Immature natural killer cell (primary cell): Measurements from ENCODE around the gene PKIB. TPM values are rescaled to one million over a fixed set of nuclear protein-coding genes. Genes with fewer than 3 reads are reported as not detected.

Source experiments
- DNase-seq, 3 donors: peaks; one replicate each; pipeline ENCODE4 v3.0.0; 2022; ENCODE audit warnings: mixed read lengths in 1 of 3
- H3K27ac Mint-ChIP-seq, 6 donors: one replicate each; pipeline ENCODE4 v1.8.0; 2020; ENCODE audit warnings: mixed read lengths in 6 of 6, mild to moderate bottlenecking in 5 of 6, inconsistent platforms in 4 of 6, moderate library complexity in 3 of 6
- H3K27me3 Mint-ChIP-seq, 3 donors: one replicate each; pipeline ENCODE4 v1.8.0; 2020 to 2021; ENCODE audit warnings: low read depth in 3 of 3, mild to moderate bottlenecking in 3 of 3, mixed read lengths in 3 of 3, moderate library complexity in 3 of 3, inconsistent platforms in 1 of 3
- H3K36me3 Mint-ChIP-seq, 3 donors: one replicate each; pipeline ENCODE4 v1.8.0; 2020; ENCODE audit warnings: mixed read lengths in 3 of 3, inconsistent platforms in 2 of 3, mild to moderate bottlenecking in 2 of 3
- H3K4me1 Mint-ChIP-seq, 2 donors: one replicate each; pipeline ENCODE4 v1.8.0; 2020; ENCODE audit warnings: inconsistent platforms in 2 of 2, mild to moderate bottlenecking in 2 of 2, mixed read lengths in 2 of 2, moderate library complexity in 1 of 2
- H3K4me3 Mint-ChIP-seq, 5 donors: one replicate each; pipeline ENCODE4 v1.8.0; 2020; ENCODE audit warnings: mild to moderate bottlenecking in 5 of 5, mixed read lengths in 5 of 5, inconsistent platforms in 3 of 5, moderate library complexity in 3 of 5
- H3K9me3 Mint-ChIP-seq, 6 donors: one replicate each; pipeline ENCODE4 v1.8.0; 2020; ENCODE audit warnings: mild to moderate bottlenecking in 6 of 6, mixed read lengths in 6 of 6, inconsistent platforms in 4 of 6, moderate library complexity in 3 of 6
- polyA plus RNA-seq, 3 donors: library from polyadenylated mRNA; unstranded; fragments of 300-500 nt; fragmentation: Illumina TruSeq; gene quantifications; one replicate each; pipeline ENCODE4 v1.2.3, GENCODE V29; 2021

Gene PKIB
- polyA plus RNA-seq, 3 donors from 2014 or later = 2.1 to 5.0 TPM; not detected in 1

DNA sequence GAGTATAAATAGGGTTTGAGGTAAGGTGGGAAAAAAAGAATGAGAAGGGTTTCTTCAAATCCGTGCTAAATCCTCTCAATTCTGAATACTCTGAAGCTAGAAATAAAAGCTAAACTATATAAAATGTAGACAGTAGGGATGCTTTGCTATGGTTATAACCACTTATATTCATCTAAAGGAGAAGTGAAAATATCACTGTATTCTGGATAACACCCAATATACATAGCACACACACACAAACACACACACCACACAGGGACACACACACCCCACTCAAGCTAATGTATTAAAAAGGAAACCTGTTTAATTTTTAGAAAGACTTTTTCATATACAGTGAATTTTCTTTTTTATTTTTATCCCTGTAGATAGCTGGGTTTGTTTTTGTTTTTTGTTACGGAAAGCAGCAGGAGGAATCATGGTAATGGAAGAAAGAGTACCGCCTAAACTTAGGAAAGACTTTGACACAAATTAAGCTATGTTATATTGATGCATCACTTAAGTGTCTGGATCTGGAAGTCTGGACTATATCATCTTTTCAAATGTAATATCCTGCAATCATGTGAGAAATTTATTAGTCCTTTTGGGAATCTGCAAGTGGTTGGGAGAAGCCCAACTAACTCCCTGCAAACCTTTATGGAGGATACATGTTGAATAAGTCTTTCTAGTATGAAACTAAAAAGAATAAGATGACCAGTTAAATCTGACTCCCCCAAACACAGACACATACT lies 100.9 kb downstream of the PKIB start:
- H3K4me3 Mint-ChIP-seq = no peak overlapping the region
- no peak overlapping the region for H3K27ac Mint-ChIP-seq
- no peaks in the 10 kb centered on the region for H3K36me3 Mint-ChIP-seq
- H3K9me3 Mint-ChIP-seq = peaks cover 0 to 4% (median 0%) of the 10 kb centered on the region in 6 donors
- no peaks in the 10 kb centered on the region for H3K4me1 Mint-ChIP-seq
- H3K27me3 Mint-ChIP-seq = no peaks in the 10 kb centered on the region
- no peak for DNase-seq

DNA sequence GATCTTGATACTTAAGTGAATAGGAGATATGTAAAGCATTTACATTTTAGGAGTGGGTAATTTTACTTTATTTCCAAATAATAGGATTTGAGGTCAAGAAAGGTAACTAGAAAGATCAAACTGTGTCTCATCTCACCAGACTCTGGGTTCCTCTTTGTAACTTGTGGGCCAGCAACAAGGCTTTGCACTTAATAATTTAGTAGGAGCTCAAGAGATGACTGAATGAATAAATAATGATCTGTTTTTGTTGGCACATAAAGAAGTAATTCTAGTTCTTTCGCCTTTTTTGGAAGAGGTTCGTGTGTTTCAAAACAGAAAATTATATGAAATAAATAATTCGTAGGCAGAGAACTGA lies 101.9 kb downstream of the PKIB start:
- H3K36me3 Mint-ChIP-seq = no peaks in the 10 kb centered on the region
- H3K27ac Mint-ChIP-seq = no peak overlapping the region
- no peak for DNase-seq
- H3K4me3 Mint-ChIP-seq = no peak overlapping the region
- no peaks in the 10 kb centered on the region for H3K9me3 Mint-ChIP-seq
- no peaks in the 10 kb centered on the region for H3K27me3 Mint-ChIP-seq
- no peaks in the 10 kb centered on the region for H3K4me1 Mint-ChIP-seq

DNA sequence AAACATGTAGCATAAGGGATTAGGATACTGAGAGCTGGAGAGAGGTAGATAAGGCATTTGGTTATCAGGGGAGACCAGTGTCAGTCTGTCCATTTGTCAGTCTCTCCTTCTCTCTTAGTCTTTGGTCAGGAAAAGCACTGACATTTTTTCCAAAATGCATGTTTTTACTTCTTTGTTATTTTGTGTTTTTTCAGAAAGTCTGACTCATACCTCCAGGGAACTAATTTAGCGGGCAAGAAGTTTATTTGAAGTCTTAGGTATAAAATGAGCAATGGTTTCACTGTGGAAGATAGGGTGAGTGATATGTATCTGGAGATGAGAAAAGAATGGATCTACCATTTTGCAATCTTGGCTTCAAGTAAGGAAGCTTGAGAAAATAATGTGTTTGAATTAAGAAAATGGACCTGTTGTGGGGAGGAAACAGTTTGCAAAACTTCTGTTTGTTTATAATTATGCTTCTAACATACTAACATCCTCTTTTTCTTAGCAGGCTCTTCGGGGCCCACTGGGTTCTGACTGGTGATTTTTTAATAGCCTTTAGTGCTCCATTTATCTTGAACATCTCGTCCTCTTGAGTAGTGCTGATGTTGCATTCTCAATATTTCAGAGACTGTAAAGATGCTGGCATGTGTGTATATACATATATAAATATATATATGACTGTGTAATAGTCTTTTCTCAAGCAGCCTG lies 102.4 kb downstream of the PKIB start:
- DNase-seq = no peak
- Mint-ChIP-seq H3K27ac (no peak overlapping the region), H3K36me3 (no peaks in the 10 kb centered on the region), H3K4me3 (no peak overlapping the region), H3K4me1 (no peaks in the 10 kb centered on the region), H3K9me3 (no peaks in the 10 kb centered on the region), H3K27me3 (no peaks in the 10 kb centered on the region)

DNA sequence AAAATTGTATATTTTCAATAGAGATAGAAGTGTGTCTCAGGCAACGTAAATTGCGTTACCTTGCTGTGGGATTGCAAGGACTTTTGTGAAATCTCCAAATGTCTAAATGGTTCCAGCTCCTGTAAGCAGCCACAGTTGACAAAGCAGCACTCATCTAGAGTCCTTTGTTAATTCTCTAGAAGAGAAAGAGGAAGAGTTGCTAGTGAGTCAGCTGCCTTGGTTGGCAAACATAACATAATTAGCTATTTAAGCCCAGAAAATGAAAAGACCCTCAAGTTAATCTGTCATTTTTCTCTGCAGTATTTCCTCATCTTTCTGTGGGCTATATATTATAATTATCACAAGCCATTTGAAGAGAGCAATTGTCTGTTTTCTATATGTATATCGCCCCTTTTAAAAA lies 102.9 kb downstream of the PKIB start:
- DNase-seq = no peak
- no peak overlapping the region for H3K27ac Mint-ChIP-seq
- H3K27me3 Mint-ChIP-seq = no peaks in the 10 kb centered on the region
- no peak overlapping the region for H3K4me3 Mint-ChIP-seq
- H3K9me3 Mint-ChIP-seq = no peaks in the 10 kb centered on the region
- H3K4me1 Mint-ChIP-seq = no peaks in the 10 kb centered on the region
- H3K36me3 Mint-ChIP-seq = no peaks in the 10 kb centered on the region

DNA sequence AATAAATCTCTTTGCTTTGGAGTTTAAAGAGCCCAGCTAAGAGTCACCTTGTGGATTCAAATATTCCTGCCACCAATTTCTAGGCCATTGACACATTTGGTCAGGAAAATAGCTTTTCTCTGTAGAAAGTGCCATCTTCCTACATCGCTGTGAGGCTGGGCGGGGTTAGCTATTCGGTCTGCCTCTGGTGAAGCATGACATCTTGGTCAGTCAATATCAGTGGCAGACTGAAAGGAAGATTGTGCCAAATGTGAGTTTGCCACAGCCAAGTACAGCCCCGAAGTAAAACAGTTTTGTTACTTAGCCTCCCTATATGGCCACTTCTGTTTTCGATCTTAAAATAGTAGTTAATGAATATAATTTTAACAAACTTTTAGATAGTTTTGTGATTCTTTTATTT lies 103.9 kb downstream of the PKIB start:
- no peak for DNase-seq
- Mint-ChIP-seq H3K27me3 (no peaks in the 10 kb centered on the region), H3K9me3 (no peaks in the 10 kb centered on the region), H3K36me3 (no peaks in the 10 kb centered on the region), H3K27ac (no peak overlapping the region), H3K4me3 (no peak overlapping the region), H3K4me1 (no peaks in the 10 kb centered on the region)

DNA sequence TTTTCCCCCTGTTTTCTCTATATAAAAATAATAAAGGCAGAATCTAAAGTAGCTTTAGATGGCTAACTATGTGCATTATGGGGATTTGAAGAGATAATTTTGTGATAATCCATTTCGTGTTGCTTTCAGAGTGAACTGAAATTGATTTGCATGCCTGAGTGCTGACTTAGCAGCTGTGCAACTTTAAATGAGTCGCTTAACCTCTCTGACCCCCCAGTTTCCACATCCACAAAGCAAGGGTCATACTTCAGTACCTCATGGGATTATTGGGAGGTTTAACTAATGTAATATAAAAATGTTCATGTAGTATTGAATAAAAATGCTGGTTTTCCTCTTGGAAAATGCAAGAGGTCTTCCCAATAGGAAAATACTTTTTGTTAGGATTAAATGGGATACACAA lies 105.5 kb downstream of the PKIB start:
- Mint-ChIP-seq H3K9me3 (no peaks in the 10 kb centered on the region), H3K36me3 (no peaks in the 10 kb centered on the region), H3K4me1 (no peaks in the 10 kb centered on the region), H3K27me3 (peaks cover 0 to 3% (median 3%) of the 10 kb centered on the region in 3 donors), H3K4me3 (no peak overlapping the region), H3K27ac (no peak overlapping the region)
- no peak for DNase-seq

DNA sequence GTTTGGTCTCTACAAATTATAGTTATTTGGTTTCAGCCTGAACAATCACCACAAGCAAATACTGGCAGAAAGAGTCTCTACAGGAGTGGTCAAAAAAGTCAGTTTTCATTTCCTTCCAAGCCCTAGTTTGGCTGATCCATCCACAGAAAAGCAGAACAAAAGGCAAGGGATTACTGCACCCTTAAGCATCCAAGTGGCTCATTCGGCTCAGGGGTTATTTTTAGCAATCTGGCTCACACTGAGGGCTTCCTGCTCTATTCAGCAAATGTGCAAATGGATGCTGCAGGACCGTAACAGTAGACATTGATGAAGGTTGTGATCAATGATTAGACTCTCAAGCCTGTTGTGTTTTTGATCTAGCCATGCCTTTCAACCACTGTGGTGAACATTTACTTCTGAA lies 107.1 kb downstream of the PKIB start:
- Mint-ChIP-seq H3K4me3 (no peak overlapping the region), H3K36me3 (no peaks in the 10 kb centered on the region), H3K9me3 (no peaks in the 10 kb centered on the region), H3K27me3 (peaks cover 0 to 3% (median 3%) of the 10 kb centered on the region in 3 donors), H3K27ac (no peak overlapping the region), H3K4me1 (no peaks in the 10 kb centered on the region)
- no peak for DNase-seq

DNA sequence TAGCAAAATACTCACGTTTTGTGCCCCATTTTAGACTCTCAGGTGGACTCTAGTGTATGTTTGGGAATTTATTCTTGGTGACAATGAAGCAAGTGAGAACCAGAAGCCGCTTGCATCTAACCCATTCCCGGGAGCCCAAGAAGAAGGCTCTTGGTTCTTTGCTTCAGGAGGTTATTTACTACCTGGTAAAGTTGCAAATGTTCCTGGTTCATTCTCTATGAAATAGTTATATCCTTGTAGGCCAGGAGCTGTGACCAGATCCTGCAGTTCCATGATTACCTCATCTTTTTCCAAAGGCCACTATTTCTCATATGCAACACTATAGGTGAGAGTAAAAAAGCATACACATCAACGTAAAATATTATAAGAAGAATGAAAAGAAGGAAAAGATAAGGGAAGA lies 108.4 kb downstream of the PKIB start:
- no peak overlapping the region for H3K27ac Mint-ChIP-seq
- no peaks in the 10 kb centered on the region for H3K4me1 Mint-ChIP-seq
- H3K36me3 Mint-ChIP-seq = no peaks in the 10 kb centered on the region
- H3K9me3 Mint-ChIP-seq = no peaks in the 10 kb centered on the region
- peaks cover 0 to 3% (median 3%) of the 10 kb centered on the region in 3 donors for H3K27me3 Mint-ChIP-seq
- H3K4me3 Mint-ChIP-seq = no peak overlapping the region
- no peak for DNase-seq

DNA sequence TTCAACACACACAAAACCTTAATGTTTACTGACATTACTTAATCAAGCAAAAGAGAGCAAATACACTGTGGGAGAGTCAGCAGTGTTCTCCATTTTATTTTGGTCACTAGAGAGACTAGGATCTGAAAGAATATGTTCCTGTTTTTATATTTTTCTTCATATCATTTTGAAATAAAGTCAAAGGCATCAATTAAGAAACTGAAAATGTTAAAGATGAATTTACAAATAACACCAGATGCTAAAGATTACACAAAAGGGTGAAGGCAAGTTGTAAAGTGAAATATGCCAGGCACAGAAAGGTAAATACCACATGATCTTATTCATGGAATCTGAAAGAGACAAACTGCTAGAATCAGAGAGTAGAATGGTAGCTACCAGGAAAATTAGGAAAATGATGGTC lies 109.0 kb downstream of the PKIB start:
- H3K27ac Mint-ChIP-seq = no peak overlapping the region

DNA sequence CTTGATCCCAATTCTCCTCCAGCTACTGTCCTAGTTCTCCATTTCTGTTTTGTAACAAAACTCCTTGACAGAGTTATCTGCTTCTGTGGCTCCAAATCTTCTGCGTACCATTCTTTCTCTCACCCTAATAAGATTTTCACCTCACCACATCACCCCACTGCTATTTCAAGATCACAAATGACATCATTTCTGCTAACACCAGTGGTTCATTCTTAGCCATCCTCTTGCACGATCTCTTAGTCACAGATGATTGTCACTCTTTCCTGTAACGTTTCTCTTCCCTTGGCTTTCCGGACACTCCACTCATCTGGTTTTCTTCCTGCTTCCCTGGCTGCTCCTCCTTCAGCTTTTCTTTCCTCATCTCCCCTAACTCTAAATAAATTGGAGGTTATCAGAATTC lies 112.5 kb downstream of the PKIB start:
- peaks cover 0 to 3% (median 3%) of the 10 kb centered on the region in 3 donors for H3K27me3 Mint-ChIP-seq
- no peaks in the 10 kb centered on the region for H3K9me3 Mint-ChIP-seq
- DNase-seq = no peak
- H3K36me3 Mint-ChIP-seq = no peaks in the 10 kb centered on the region
- no peak overlapping the region for H3K4me3 Mint-ChIP-seq
- H3K4me1 Mint-ChIP-seq = no peaks in the 10 kb centered on the region
- no peak overlapping the region for H3K27ac Mint-ChIP-seq

More for the DNA sequence above, 109.0 kb downstream of the PKIB start:
- DNase-seq = no peak
- Mint-ChIP-seq H3K4me1 (no peaks in the 10 kb centered on the region), H3K4me3 (no peak overlapping the region), H3K27me3 (peaks cover 0 to 3% (median 3%) of the 10 kb centered on the region in 3 donors), H3K9me3 (no peaks in the 10 kb centered on the region), H3K36me3 (no peaks in the 10 kb centered on the region)

DNA sequence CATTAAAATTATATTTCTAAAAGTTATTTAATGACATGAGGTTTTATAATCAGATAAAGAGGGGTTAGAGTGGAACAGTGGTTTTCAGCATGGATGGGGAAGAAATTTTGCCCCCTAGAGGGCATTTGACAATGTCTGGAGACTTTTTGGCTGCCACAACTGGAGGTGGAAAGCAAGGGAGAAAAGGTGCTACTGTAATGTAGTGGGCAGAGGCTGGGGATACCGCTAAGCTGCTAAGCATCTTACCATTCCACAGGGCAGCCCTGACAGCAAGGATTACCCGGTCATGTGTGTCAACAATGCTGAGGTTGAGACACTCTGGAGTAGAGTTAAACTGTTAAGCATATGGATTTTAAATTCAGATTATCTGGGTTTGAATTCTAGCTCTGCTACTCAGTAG lies 116.4 kb downstream of the PKIB start:
- no peak overlapping the region for H3K27ac Mint-ChIP-seq
- no peaks in the 10 kb centered on the region for H3K27me3 Mint-ChIP-seq
- DNase-seq = no peak
- no peaks in the 10 kb centered on the region for H3K4me1 Mint-ChIP-seq
- no peaks in the 10 kb centered on the region for H3K9me3 Mint-ChIP-seq
- no peaks in the 10 kb centered on the region for H3K36me3 Mint-ChIP-seq
- H3K4me3 Mint-ChIP-seq = no peak overlapping the region

DNA sequence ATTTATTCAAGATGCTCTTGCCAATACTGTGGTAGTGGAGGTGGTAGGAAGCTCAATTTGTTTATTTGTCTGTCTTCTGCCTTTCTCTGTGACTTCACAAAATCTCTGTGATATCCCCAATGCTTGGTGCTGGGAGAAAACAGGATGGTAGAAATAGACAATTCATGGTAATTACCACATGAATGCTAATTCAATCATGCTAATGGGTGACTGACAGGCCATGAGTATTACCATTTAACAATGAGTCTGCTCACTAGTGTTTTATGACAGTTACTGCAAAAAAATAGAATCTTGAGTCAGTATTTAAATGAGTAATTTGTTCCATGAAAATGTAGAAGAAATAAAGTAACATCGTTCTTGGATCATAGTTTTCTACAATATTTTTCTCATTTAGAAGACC lies 117.0 kb downstream of the PKIB start:
- no peak for DNase-seq
- no peaks in the 10 kb centered on the region for H3K36me3 Mint-ChIP-seq
- H3K4me1 Mint-ChIP-seq = no peaks in the 10 kb centered on the region
- H3K9me3 Mint-ChIP-seq = no peaks in the 10 kb centered on the region
- no peak overlapping the region for H3K4me3 Mint-ChIP-seq
- H3K27ac Mint-ChIP-seq = no peak overlapping the region
- H3K27me3 Mint-ChIP-seq = no peaks in the 10 kb centered on the region

DNA sequence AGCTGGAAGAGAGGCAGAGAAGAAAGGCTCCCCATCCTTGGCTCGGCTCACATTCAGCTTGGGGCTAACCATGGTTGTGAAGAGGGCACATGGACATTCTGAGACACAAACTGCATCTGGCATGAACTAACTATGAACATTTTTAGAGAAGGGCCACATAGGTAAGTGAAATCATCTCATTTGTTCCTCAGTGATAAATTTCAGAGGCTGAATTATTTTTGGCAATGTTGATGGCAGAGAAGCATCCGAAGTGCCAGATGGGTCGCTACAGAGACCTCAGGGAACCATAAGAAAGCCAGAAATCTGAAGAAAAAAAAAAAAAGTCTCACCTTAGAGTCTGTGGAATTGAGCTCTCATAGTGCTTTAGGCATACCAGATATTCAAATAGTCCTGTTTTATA lies 120.1 kb downstream of the PKIB start:
- peaks cover 0 to 7% (median 2%) of the 10 kb centered on the region in 3 donors for H3K27me3 Mint-ChIP-seq
- no peak overlapping the region for H3K27ac Mint-ChIP-seq
- no peaks in the 10 kb centered on the region for H3K36me3 Mint-ChIP-seq

DNA sequence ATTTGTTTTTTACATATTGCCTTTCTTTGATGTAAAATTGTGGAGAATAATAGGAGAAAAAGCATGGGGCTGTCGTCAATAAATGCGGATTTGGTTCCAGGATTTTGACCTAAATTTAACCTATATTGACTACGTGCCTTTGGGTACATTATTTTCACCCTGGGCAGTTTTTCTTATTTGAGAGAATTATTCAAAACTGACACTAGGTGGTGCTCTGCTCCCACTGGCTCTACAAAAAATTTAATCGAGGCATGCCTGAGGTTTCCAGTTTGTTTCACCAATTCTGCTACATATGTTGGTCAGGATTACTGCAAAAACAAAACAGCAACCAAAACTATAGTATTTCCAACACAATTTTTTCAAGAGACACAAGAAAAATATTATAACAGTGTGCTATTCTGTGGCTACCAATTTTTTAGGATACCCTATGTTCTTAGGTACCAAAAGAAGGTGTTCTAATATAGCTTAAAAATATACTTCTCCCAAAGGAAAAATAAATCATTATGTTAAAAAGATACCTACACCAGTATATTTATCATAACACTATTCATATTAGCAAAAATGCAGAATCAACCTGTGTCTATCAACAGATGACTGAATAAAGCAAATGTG lies 120.7 kb downstream of the PKIB start:
- no peaks in the 10 kb centered on the region for H3K4me1 Mint-ChIP-seq
- no peaks in the 10 kb centered on the region for H3K9me3 Mint-ChIP-seq
- H3K36me3 Mint-ChIP-seq = no peaks in the 10 kb centered on the region
- H3K27me3 Mint-ChIP-seq = peaks cover 0 to 7% (median 2%) of the 10 kb centered on the region in 3 donors
- no peak overlapping the region for H3K27ac Mint-ChIP-seq
- no peak overlapping the region for H3K4me3 Mint-ChIP-seq
- peak; percentile 4 to 23 (median 21) for DNase-seq

More for the DNA sequence above, 120.1 kb downstream of the PKIB start:
- Mint-ChIP-seq H3K4me1 (no peaks in the 10 kb centered on the region), H3K9me3 (no peaks in the 10 kb centered on the region), H3K4me3 (no peak overlapping the region)
- DNase-seq = no peak
